ENCODE measurements around the gene RANBP9. TPM values are rescaled to one million over a fixed set of nuclear protein-coding genes. Genes with fewer than 3 reads are reported as not detected.

The RANBP9 gene
- total RNA-seq, 4 donors from 2014 or later, result 35.8 to 64.7 (median 50.4) TPM

GRCh38 chr6:13661647-13662046 lies 50.0 kb downstream of the RANBP9 start:
- no peak for DNase-seq (ENCODE audit: low spot score in 2 of 2)
- Histone ChIP-seq H3K9me3 (no peaks in the 10 kb centered on the region), H3K36me3 (no peaks in the 10 kb centered on the region), H3K27me3 (no peaks in the 10 kb centered on the region), H3K4me3 (no peak overlapping the region), H3K27ac (no peak overlapping the region), H3K4me1 (peaks cover 46% of the 10 kb centered on the region)
- 98% methylated on average over 2 of the region's 2 CpGs for WGBS
- TF ChIP-seq CTCF (IDR thresholded peaks at IDR 0.05) (no peak), POLR2A (IDR thresholded peaks at IDR 0.05) (no peak), POLR2AphosphoS5 (IDR thresholded peaks at IDR 0.05) (no peak)

DNA sequence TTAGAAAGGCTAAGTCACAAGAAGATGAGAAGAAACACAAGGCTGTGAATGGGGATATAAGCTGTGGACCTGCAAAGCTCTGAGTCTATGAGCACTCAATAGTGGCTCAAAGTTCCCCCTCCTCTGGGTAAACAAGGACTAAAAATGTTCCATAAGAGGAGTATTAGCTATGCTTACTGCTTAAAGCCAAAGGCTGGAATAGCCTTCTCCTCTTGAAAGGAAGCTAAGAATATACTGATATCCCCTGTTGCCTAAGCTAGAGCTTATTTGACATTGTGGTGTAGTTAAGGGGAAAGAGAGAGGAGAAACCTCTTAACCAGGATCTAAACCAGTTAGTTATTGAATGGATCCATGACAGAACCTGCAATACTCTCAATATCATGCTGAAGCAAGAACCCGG lies 50.7 kb downstream of the RANBP9 start:
- H3K36me3 ChIP-seq, result no peaks in the 10 kb centered on the region
- no peaks in the 10 kb centered on the region for H3K9me3 ChIP-seq
- H3K4me1 ChIP-seq, result peaks cover 44% of the 10 kb centered on the region
- TF ChIP-seq EP300 (IDR thresholded peaks at IDR 0.05), result no peak
- TF ChIP-seq CTCF (IDR thresholded peaks at IDR 0.05), result no peak
- no peak for TF ChIP-seq POLR2A (IDR thresholded peaks at IDR 0.05)
- no peak overlapping the region for H3K4me3 ChIP-seq
- DNase-seq (ENCODE audit: low spot score in 2 of 2), result no peak
- H3K27me3 ChIP-seq, result no peaks in the 10 kb centered on the region
- 94% methylated on average over 1 of the region's 1 CpG for WGBS
- H3K27ac ChIP-seq, result no peak overlapping the region

- H3K4me1 ChIP-seq, result peaks cover 38% of the 10 kb centered on the region
- TF ChIP-seq CTCF (IDR thresholded peaks at IDR 0.05) (no peak), POLR2AphosphoS5 (IDR thresholded peaks at IDR 0.05) (no peak), EP300 (IDR thresholded peaks at IDR 0.05) (no peak), POLR2A (IDR thresholded peaks at IDR 0.05) (no peak)
- WGBS, result 100% methylated on average over 1 of the region's 1 CpG
Observed at GRCh38 chr6:13660273-13660672, 51.4 kb downstream of the RANBP9 start.

GRCh38 chr6:13655700-13656099 lies 55.9 kb downstream of the RANBP9 start:
- H3K27me3 ChIP-seq, result no peaks in the 10 kb centered on the region
- no peak overlapping the region for H3K4me3 ChIP-seq
- H3K27ac ChIP-seq, result no peak overlapping the region
- no peaks in the 10 kb centered on the region for H3K9me3 ChIP-seq
- DNase-seq (ENCODE audit: low spot score in 2 of 2), result no peak
- H3K4me1 ChIP-seq, result peaks cover 9% of the 10 kb centered on the region
- TF ChIP-seq EP300 (IDR thresholded peaks at IDR 0.05) (no peak), POLR2AphosphoS5 (IDR thresholded peaks at IDR 0.05) (no peak), CTCF (IDR thresholded peaks at IDR 0.05) (no peak), POLR2A (IDR thresholded peaks at IDR 0.05) (no peak)
- 71% methylated on average over 1 of the region's 1 CpG for WGBS
- peaks cover 12% of the 10 kb centered on the region for H3K36me3 ChIP-seq

More at GRCh38 chr6:13660273-13660672, 51.4 kb downstream of the RANBP9 start:
- Histone ChIP-seq H3K27me3 (no peaks in the 10 kb centered on the region), H3K4me3 (no peak overlapping the region), H3K27ac (no peak overlapping the region), H3K9me3 (no peaks in the 10 kb centered on the region), H3K36me3 (no peaks in the 10 kb centered on the region)
- DNase-seq (ENCODE audit: low spot score in 2 of 2), result no peak

- peaks cover 17% of the 10 kb centered on the region for H3K36me3 ChIP-seq
Observed at GRCh38 chr6:13654496-13654895, 57.1 kb downstream of the RANBP9 start.

More at GRCh38 chr6:13654496-13654895, 57.1 kb downstream of the RANBP9 start:
- Histone ChIP-seq H3K27ac (no peak overlapping the region), H3K4me3 (no peak overlapping the region), H3K27me3 (no peaks in the 10 kb centered on the region), H3K9me3 (no peaks in the 10 kb centered on the region), H3K4me1 (peaks cover 3% of the 10 kb centered on the region)
- no peak for DNase-seq (ENCODE audit: low spot score in 2 of 2)
- TF ChIP-seq POLR2A (IDR thresholded peaks at IDR 0.05) (no peak), EP300 (IDR thresholded peaks at IDR 0.05) (no peak), CTCF (IDR thresholded peaks at IDR 0.05) (no peak), POLR2AphosphoS5 (IDR thresholded peaks at IDR 0.05) (no peak)
